Measurements from ENCODE around the gene LRRC56. TPM values are rescaled to one million over a fixed set of nuclear protein-coding genes. Genes with fewer than 3 reads are reported as not detected.

The LRRC56 gene
- total RNA-seq, 2 experiments from 2014 or later = 2.4 TPM

- no peaks in the 10 kb centered on the region for H3K9me3 ChIP-seq (ENCODE audit: control insufficient read depth in 1 of 2, insufficient read depth in 1 of 2, low read length in 2 of 2)
- intact Hi-C loops (cut with DNase I, micrococcal nuclease) = no loop called here
- POLR2A ChIA-PET = no interaction called here
- H3K4me1 Mint-ChIP-seq (ENCODE audit: low read depth) = no peaks in the 10 kb centered on the region
- DNase-seq (no peak), ATAC-seq (ENCODE audit: poor library complexity) (no peak)
- H3K36me3 ChIP-seq (ENCODE audit: insufficient read depth, low read length) = peaks cover 13% of the 10 kb centered on the region
- no peak overlapping the region for H3K27ac ChIP-seq (ENCODE audit: low read depth in 1 of 2, low read length in 2 of 2)
- CTCF ChIA-PET = no interaction called here
- H3K36me3 Mint-ChIP-seq (ENCODE audit: low read depth) = peaks cover 28% of the 10 kb centered on the region
- H3K4me3 Mint-ChIP-seq = no peak overlapping the region
- H3K4me3 ChIP-seq (ENCODE audit: low read length) = no peak overlapping the region
- no peaks in the 10 kb centered on the region for H3K4me1 ChIP-seq (ENCODE audit: insufficient read depth, low read length)
- no peak for TF ChIP-seq CTCF (IDR thresholded peaks at IDR 0.05)
- no peaks in the 10 kb centered on the region for H3K9me3 Mint-ChIP-seq
- no peaks in the 10 kb centered on the region for H3K27me3 ChIP-seq (ENCODE audit: control insufficient read depth in 1 of 2, insufficient read depth in 2 of 2, low read length in 2 of 2)
- H3K27me3 Mint-ChIP-seq = no peaks in the 10 kb centered on the region
- H3K27ac Mint-ChIP-seq = no peak overlapping the region
Observed at GRCh38 chr11:490186-490929, 47.0 kb upstream of the LRRC56 start.

GRCh38 chr11:490930-491260 is 46.4 kb upstream of the LRRC56 start:
- ChIA-PET CTCF (no interaction called here), POLR2A (no interaction called here)
- Histone ChIP-seq H3K27ac (ENCODE audit: low read depth in 1 of 2, low read length in 2 of 2) (no peak overlapping the region), H3K27me3 (ENCODE audit: control insufficient read depth in 1 of 2, insufficient read depth in 2 of 2, low read length in 2 of 2) (no peaks in the 10 kb centered on the region), H3K4me1 (ENCODE audit: insufficient read depth, low read length) (no peaks in the 10 kb centered on the region), H3K4me3 (ENCODE audit: low read length) (no peak overlapping the region), H3K9me3 (ENCODE audit: control insufficient read depth in 1 of 2, insufficient read depth in 1 of 2, low read length in 2 of 2) (no peaks in the 10 kb centered on the region), H3K36me3 (ENCODE audit: insufficient read depth, low read length) (peaks cover 18% of the 10 kb centered on the region)
- no peaks in the 10 kb centered on the region for H3K4me1 Mint-ChIP-seq (ENCODE audit: low read depth)
- peaks cover 34% of the 10 kb centered on the region for H3K36me3 Mint-ChIP-seq (ENCODE audit: low read depth)
- H3K27me3 Mint-ChIP-seq = no peaks in the 10 kb centered on the region
- H3K4me3 Mint-ChIP-seq = no peak overlapping the region
- H3K9me3 Mint-ChIP-seq = no peaks in the 10 kb centered on the region
- TF ChIP-seq CTCF (IDR thresholded peaks at IDR 0.05) = no peak
- intact Hi-C loops (cut with DNase I, micrococcal nuclease) = no loop called here
- no peak for ATAC-seq (ENCODE audit: poor library complexity)
- H3K27ac Mint-ChIP-seq = no peak overlapping the region
- DNase-seq = no peak

GRCh38 chr11:491358-491757 is 46.0 kb upstream of the LRRC56 start:
- H3K27ac ChIP-seq (ENCODE audit: low read depth in 1 of 2, low read length in 2 of 2) = no peak overlapping the region
- Mint-ChIP-seq H3K4me3 (no peak overlapping the region), H3K27me3 (no peaks in the 10 kb centered on the region), H3K9me3 (no peaks in the 10 kb centered on the region), H3K36me3 (ENCODE audit: low read depth) (peaks cover 38% of the 10 kb centered on the region), H3K4me1 (ENCODE audit: low read depth) (no peaks in the 10 kb centered on the region), H3K27ac (no peak overlapping the region)
- no peaks in the 10 kb centered on the region for H3K9me3 ChIP-seq (ENCODE audit: control insufficient read depth in 1 of 2, insufficient read depth in 1 of 2, low read length in 2 of 2)
- no peak overlapping the region for H3K4me3 ChIP-seq (ENCODE audit: low read length)
- POLR2A ChIA-PET = no interaction called here
- DNase-seq (no peak), ATAC-seq (ENCODE audit: poor library complexity) (no peak)
- H3K27me3 ChIP-seq (ENCODE audit: control insufficient read depth in 1 of 2, insufficient read depth in 2 of 2, low read length in 2 of 2) = no peaks in the 10 kb centered on the region
- intact Hi-C loops (cut with DNase I, micrococcal nuclease) = no loop called here
- H3K4me1 ChIP-seq (ENCODE audit: insufficient read depth, low read length) = no peaks in the 10 kb centered on the region
- TF ChIP-seq CTCF (IDR thresholded peaks at IDR 0.05) = no peak
- H3K36me3 ChIP-seq (ENCODE audit: insufficient read depth, low read length) = peaks cover 20% of the 10 kb centered on the region
- CTCF ChIA-PET = no interaction called here

All from CD4-positive, alpha-beta T cell (primary cell).